Activated CD4-positive, alpha-beta T cell treated with anti-CD3 and anti-CD28 coated beads, Interleukin-2, amount 10 ng/mL, durations not matched to agents 7 days and 5 days (primary cell): Measurements from ENCODE around the gene MAPK11. TPM values are rescaled to one million over a fixed set of nuclear protein-coding genes. Genes with fewer than 3 reads are reported as not detected.

ENCODE experiments used
- CTCF ChIA-PET: fragments of 350-600 bp; sonication (Branson Sonifier 250); formaldehyde crosslinking; loops from one replicate; lab custom pipeline; 2021; ENCODE audit warnings: antibody characterized with exemption; lab: Charles Lee
- POLR2A ChIA-PET: fragments of 350-600 bp; sonication (Branson Sonifier 250); formaldehyde crosslinking; loops from one replicate; lab custom pipeline; 2021; ENCODE audit warnings: antibody characterized with exemption; lab: Charles Lee
- DNase-seq: peaks from one replicate; pipeline ENCODE4 v3.0.0-alpha.2; 2020
- H3K27ac Mint-ChIP-seq: one replicate; pipeline ENCODE4 v1.8.0; 2021; ENCODE audit warnings: mild to moderate bottlenecking, moderate library complexity, mixed read lengths
- H3K27me3 Mint-ChIP-seq: one replicate; pipeline ENCODE4 v1.8.0; 2021; ENCODE audit warnings: mixed read lengths
- H3K36me3 Mint-ChIP-seq: one replicate; pipeline ENCODE4 v1.8.0; 2021; ENCODE audit warnings: low read depth, mixed read lengths
- H3K4me1 Mint-ChIP-seq: one replicate; pipeline ENCODE4 v1.8.0; 2021; ENCODE audit warnings: mixed read lengths
- H3K4me3 Mint-ChIP-seq: one replicate; pipeline ENCODE4 v1.8.0; 2021; ENCODE audit warnings: mild to moderate bottlenecking, moderate library complexity, mixed read lengths
- H3K9me3 Mint-ChIP-seq: one replicate; pipeline ENCODE4 v1.8.0; 2021; ENCODE audit warnings: mixed read lengths
- total RNA-seq, 2 experiments: library from RNA; stranded (reverse); gene quantifications; one replicate each; pipeline ENCODE4 v1.2.3, GENCODE V29; 2021

Gene MAPK11
- total RNA-seq, 2 experiments from 2014 or later = 10.7 to 12.6 TPM

GRCh38 chr22:50267591-50268390 lies 2.4 kb downstream of the MAPK11 start:
- Mint-ChIP-seq H3K27me3 (peaks cover 14% of the 10 kb centered on the region), H3K36me3 (no peaks in the 10 kb centered on the region), H3K9me3 (no peaks in the 10 kb centered on the region), H3K4me3 (peak overlapping the region; percentile 25), H3K4me1 (peaks cover 14% of the 10 kb centered on the region), H3K27ac (no peak overlapping the region)
- ChIA-PET POLR2A (no interaction called here), CTCF (interaction anchor here (1.6 kb wide), 2 partner anchors 9 to 74 kb away, joined by 5 read pairs; no protein-coding TSS in a partner anchor)
- DNase-seq = peak; percentile 57

- Mint-ChIP-seq H3K4me3 (no peak overlapping the region), H3K27ac (no peak overlapping the region), H3K36me3 (no peaks in the 10 kb centered on the region), H3K9me3 (no peaks in the 10 kb centered on the region), H3K4me1 (peaks cover 17% of the 10 kb centered on the region), H3K27me3 (peaks cover 14% of the 10 kb centered on the region)
- no peak for DNase-seq
- ChIA-PET POLR2A (no interaction called here), CTCF (interaction anchor here (1.6 kb wide), 1 partner anchor 10 kb away, joined by 5 read pairs; no protein-coding TSS in a partner anchor)
Observed at GRCh38 chr22:50266994-50267393, 3.2 kb downstream of the MAPK11 start.

DNA sequence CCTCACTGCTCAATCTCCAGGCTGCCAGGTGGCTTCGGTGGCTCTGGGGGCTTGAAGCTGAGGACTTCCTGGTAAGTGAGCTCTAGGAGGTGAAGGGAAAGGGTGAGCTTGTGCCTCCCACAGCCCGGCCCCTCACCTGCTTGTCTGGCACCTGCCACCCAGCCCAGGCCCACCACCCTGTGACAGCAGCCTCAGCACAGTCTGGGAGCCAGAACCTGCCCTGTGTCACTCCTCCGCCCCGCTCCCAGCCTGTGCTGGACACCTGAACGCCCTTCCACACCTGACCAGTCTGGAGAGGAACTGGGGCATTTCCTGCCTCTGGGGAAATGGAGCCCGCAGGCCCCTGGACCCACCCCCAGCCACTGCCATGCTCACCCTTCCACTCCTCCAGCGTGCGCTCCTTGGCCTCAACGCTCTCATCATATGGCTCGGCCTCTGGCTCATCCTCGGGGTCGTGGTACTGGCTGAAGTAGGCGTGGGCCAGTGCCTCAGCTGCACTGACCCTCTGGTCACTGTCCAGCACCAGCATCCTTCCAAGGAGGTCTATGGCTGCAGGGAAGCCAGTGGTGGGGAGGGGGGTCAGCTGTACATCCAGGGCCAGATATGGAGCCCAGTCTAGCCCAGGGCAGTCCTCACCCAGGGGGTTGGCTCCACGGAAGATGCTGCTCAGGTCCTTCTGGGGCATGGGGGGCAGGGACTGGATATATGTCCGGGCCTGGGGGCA lies 5.1 kb downstream of the MAPK11 start:
- Mint-ChIP-seq H3K36me3 (no peaks in the 10 kb centered on the region), H3K9me3 (no peaks in the 10 kb centered on the region), H3K27me3 (peaks cover 16% of the 10 kb centered on the region), H3K27ac (no peak overlapping the region), H3K4me1 (peaks cover 14% of the 10 kb centered on the region), H3K4me3 (no peak overlapping the region)
- no peak for DNase-seq
- ChIA-PET POLR2A (no interaction called here), CTCF (interaction anchor here (1.5 to 5.0 kb wide), 3 partner anchors 9 to 261 kb away, joined by 4 to 25 read pairs (median 5); partner anchors contain the start of gene SCO2)

GRCh38 chr22:50264104-50264745 lies 6.0 kb downstream of the MAPK11 start:
- H3K27ac Mint-ChIP-seq = no peak overlapping the region

GRCh38 chr22:50262973-50263617 lies 7.1 kb downstream of the MAPK11 start:
- Mint-ChIP-seq H3K27ac (no peak overlapping the region), H3K9me3 (no peaks in the 10 kb centered on the region), H3K4me1 (peaks cover 8% of the 10 kb centered on the region), H3K27me3 (peaks cover 15% of the 10 kb centered on the region), H3K36me3 (no peaks in the 10 kb centered on the region), H3K4me3 (no peak overlapping the region)
- no peak for DNase-seq
- ChIA-PET POLR2A (no interaction called here), CTCF (interaction anchor here (1.2 to 5.0 kb wide), 4 partner anchors 10 to 235 kb away, joined by 4 to 25 read pairs (median 5); partner anchors contain the start of gene HDAC10)

More at GRCh38 chr22:50264104-50264745, 6.0 kb downstream of the MAPK11 start:
- Mint-ChIP-seq H3K27me3 (peaks cover 16% of the 10 kb centered on the region), H3K9me3 (no peaks in the 10 kb centered on the region), H3K4me3 (no peak overlapping the region), H3K4me1 (peaks cover 11% of the 10 kb centered on the region), H3K36me3 (no peaks in the 10 kb centered on the region)
- POLR2A ChIA-PET = no interaction called here
- CTCF ChIA-PET = interaction anchor here (1.5 to 5.0 kb wide), 3 partner anchors 10 to 262 kb away, joined by 4 to 25 read pairs (median 5); partner anchors contain the start of gene SCO2
- no peak for DNase-seq

GRCh38 chr22:50262460-50262911 lies 7.7 kb downstream of the MAPK11 start:
- DNase-seq = no peak
- peaks cover 6% of the 10 kb centered on the region for H3K4me1 Mint-ChIP-seq
- peaks cover 15% of the 10 kb centered on the region for H3K27me3 Mint-ChIP-seq
- peak overlapping the region; percentile 45 for H3K4me3 Mint-ChIP-seq
- H3K9me3 Mint-ChIP-seq = no peaks in the 10 kb centered on the region
- no peaks in the 10 kb centered on the region for H3K36me3 Mint-ChIP-seq
- ChIA-PET POLR2A (no interaction called here), CTCF (interaction anchor here (1.2 to 5.0 kb wide), 4 partner anchors 10 to 235 kb away, joined by 4 to 25 read pairs (median 5); partner anchors contain the start of gene HDAC10)
- no peak overlapping the region for H3K27ac Mint-ChIP-seq

GRCh38 chr22:50261615-50262459 lies 8.3 kb downstream of the MAPK11 start, which contains the start of gene MAPK12:
TSS of gene MAPK12 (minus strand) at chr22:50261683. CDS start at chr22:50261509, 174 bp downstream.
- H3K4me1 Mint-ChIP-seq = peaks cover 6% of the 10 kb centered on the region
- ChIA-PET CTCF (interaction anchor here (1.2 to 5.0 kb wide), 4 partner anchors 9 to 80 kb away, joined by 4 to 25 read pairs (median 6); partner anchors contain the start of gene HDAC10), POLR2A (no interaction called here)
- no peaks in the 10 kb centered on the region for H3K9me3 Mint-ChIP-seq
- H3K27me3 Mint-ChIP-seq = peaks cover 15% of the 10 kb centered on the region
- no peak for DNase-seq
- H3K4me3 Mint-ChIP-seq = peak within 1 kb of the TSS; percentile 45
- H3K27ac Mint-ChIP-seq = no peak within 1 kb of the TSS
- H3K36me3 Mint-ChIP-seq = no peaks in the 10 kb centered on the region

GRCh38 chr22:50260801-50261614 lies 9.2 kb downstream of the MAPK11 start:
- H3K27me3 Mint-ChIP-seq = peaks cover 15% of the 10 kb centered on the region
- no peaks in the 10 kb centered on the region for H3K9me3 Mint-ChIP-seq
- no peak overlapping the region for H3K4me3 Mint-ChIP-seq
- DNase-seq = peak; percentile 29
- peaks cover 6% of the 10 kb centered on the region for H3K4me1 Mint-ChIP-seq
- H3K27ac Mint-ChIP-seq = no peak overlapping the region
- ChIA-PET POLR2A (no interaction called here), CTCF (interaction anchor here (0.6 to 5.0 kb wide), 3 partner anchors 13 to 81 kb away, joined by 3 to 25 read pairs (median 5); no protein-coding TSS in a partner anchor)
- no peaks in the 10 kb centered on the region for H3K36me3 Mint-ChIP-seq

- Mint-ChIP-seq H3K27ac (no peak overlapping the region), H3K4me3 (no peak overlapping the region), H3K27me3 (peaks cover 15% of the 10 kb centered on the region), H3K4me1 (peaks cover 6% of the 10 kb centered on the region), H3K9me3 (no peaks in the 10 kb centered on the region), H3K36me3 (no peaks in the 10 kb centered on the region)
- CTCF ChIA-PET = interaction anchor here (0.6 to 1.2 kb wide), 2 partner anchors 48 to 82 kb away, joined by 3 to 5 read pairs; no protein-coding TSS in a partner anchor
- POLR2A ChIA-PET = no interaction called here
- no peak for DNase-seq
Observed at GRCh38 chr22:50260434-50260800, 9.8 kb downstream of the MAPK11 start.

GRCh38 chr22:50259302-50259701 lies 10.9 kb downstream of the MAPK11 start:
- ChIA-PET POLR2A (no interaction called here), CTCF (interaction anchor here (1.6 kb wide), 1 partner anchor 8 kb away, joined by 4 read pairs; the partner anchor contains the start of gene HDAC10)
- no peak for DNase-seq
- Mint-ChIP-seq H3K27me3 (peaks cover 15% of the 10 kb centered on the region), H3K36me3 (no peaks in the 10 kb centered on the region), H3K27ac (peak overlapping the region; percentile 13), H3K4me3 (no peak overlapping the region), H3K9me3 (no peaks in the 10 kb centered on the region), H3K4me1 (peaks cover 6% of the 10 kb centered on the region)
